HG02571 (cell line): Measurements from ENCODE around the gene CR1.
"Not testable (repeated sequence)": the region's sequence is repeated elsewhere in the genome, so short reads cannot be mapped to it uniquely, and the experiment has no call there.

ENCODE experiments used
- ATAC-seq: cut with Tn5 transposase; IDR thresholded peaks from one replicate; pipeline ENCODE4 v1.9.1; 2021; ENCODE audit warnings: mild to moderate bottlenecking, moderate library complexity; ENCODE audit not compliant: unreplicated experiment

The CR1 gene

DNA sequence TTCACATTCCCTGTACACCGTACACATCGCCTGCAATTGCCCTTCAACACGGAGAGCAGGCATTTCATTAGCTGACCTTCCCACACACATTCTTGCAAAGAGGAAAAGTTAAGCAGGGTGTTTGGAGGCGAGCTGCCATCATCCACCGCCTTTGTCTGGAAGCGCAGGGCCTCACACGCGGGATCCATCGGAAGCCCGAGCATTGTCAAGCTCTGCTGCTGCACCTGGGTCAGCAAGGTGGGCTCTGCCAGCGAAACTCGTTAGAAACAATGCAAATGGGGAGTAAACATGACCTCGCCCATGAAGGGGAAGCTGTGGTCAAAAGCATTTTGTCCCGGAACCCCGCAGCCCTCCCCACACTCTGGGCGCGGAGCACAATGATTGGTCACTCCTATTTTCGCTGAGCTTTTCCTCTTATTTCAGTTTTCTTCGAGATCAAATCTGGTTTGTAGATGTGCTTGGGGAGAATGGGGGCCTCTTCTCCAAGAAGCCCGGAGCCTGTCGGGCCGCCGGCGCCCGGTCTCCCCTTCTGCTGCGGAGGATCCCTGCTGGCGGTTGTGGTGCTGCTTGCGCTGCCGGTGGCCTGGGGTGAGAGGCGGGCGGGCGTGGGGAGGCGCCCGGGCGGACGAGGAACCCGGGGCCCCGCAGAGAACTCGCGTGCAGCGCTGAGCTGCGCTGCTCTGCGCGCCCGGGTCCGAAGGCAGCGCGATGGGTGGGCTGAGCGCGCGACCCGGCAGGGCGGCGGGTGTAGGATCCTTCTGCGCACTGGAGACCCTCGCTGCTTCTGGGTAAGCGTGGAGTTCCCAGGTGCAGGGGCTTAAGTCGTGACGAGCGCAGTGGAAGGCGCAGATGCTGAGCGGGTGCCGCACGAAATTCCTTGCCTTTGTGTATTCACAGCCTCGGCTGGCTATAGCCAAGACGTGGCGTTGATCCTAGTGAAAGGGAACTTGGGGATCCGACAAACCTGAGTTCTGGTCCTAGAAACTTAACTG, at the start of gene CR1:
TSS of gene CR1 (plus strand) at position 357 of the 992 bp plus-strand sequence. CDS start at position 468, 111 bp downstream.
- ATAC-seq, result peak; percentile 50

- peak; percentile 18 for ATAC-seq
Measured at GRCh38 chr1:207453710-207454045, 42.3 kb upstream of the CR1 start.

DNA sequence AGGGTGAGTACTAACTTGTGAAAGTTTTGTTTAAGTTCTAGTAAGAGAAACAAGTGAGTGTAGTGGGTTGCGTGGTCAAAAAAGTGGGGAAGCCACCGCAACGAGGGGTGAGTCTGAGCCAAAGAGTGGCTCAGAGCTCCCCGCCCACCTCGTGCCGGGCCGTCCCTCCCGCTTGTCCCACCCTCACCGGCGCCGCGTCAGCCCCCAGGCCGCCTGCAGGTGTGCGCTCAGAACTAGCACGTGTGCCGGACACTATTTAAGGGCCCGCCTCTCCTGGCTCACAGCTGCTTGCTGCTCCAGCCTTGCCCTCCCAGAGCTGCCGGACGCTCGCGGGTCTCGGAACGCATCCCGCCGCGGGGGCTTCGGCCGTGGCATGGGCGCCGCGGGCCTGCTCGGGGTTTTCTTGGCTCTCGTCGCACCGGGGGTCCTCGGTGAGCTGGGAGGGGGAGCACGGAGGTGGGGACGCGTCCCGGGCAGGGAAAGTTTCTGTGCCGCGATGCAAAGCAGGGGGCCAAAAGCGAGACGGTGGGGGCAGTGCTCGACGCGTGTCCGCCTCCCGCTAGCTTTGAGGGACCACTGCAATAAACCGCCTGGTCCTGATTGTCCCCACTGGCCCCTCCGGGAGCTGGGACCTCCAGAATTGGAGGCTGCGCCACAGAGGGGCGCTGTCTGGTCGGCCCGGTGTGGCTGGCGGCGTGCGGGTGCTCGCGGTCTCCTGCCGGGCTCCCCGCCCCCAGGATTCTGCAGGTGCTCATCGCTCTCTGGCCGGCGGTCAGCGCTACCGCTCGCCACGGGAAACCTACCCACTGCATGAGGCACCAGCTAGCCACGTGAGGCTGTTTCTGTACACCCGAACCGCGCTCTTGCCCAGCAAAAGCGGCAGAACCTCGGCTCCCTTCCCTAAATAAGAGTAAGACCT, 41.7 kb upstream of the CR1 start, which contains the start of gene CR2:
TSS of gene CR2 (plus strand) at position 283 of the 919 bp plus-strand sequence. CDS start at position 374, 91 bp downstream.
- ATAC-seq, result peak; percentile 81

DNA sequence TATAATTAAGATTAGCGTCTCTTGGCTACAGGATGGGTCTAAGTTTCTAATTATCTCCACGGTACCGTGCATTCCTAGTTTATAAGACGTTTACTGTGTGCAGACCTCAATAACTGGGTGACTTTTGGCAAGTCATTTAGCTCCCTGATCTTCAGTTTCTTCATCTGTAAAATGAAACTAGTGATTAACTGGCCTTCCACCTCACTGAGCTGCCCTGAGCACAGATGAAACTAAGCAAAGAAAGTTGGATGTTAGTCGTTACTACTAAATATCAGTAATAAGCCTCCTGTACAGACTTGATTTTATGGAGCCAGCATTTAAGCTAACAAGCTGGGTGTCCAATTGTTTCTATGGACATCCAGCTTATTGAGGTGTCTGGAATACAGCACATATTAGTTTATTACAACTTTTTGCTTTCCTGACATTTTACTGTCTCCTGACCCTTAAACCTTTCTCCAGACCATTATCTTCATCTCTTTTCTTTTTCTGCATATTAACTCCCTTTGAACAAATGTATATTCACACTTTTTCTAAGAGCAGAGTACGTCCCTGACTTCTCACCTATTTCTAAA, 40.7 kb upstream of the CR1 start:
- ATAC-seq, result no peak

GRCh38 chr1:207458414-207458813, 37.5 kb upstream of the CR1 start:
- ATAC-seq, result no peak

- ATAC-seq, result no peak
Measured at GRCh38 chr1:207459008-207459407, 36.9 kb upstream of the CR1 start.

- no peak for ATAC-seq
Measured at GRCh38 chr1:207461649-207462048, 34.3 kb upstream of the CR1 start.

GRCh38 chr1:207462535-207462934, 33.4 kb upstream of the CR1 start:
- no peak for ATAC-seq

DNA sequence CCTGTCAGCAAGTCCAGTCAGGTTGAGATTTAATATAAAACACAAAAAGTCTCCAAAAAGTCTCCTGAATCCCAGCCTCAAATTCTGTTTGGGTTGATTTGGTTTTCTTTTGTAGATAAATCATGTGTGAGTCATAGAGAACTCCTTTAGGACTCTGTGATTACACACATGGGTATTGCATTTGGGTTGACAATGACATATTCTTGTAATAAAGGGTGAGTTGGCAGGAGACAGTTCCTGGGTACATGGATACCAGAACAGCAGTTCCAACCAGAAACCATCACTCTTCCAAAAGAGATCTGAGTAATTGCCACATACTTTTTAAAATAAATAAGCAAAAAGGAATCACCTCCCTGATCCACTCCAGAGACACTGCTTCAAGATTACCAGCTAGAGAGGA, 32.9 kb upstream of the CR1 start:
- no peak for ATAC-seq

DNA sequence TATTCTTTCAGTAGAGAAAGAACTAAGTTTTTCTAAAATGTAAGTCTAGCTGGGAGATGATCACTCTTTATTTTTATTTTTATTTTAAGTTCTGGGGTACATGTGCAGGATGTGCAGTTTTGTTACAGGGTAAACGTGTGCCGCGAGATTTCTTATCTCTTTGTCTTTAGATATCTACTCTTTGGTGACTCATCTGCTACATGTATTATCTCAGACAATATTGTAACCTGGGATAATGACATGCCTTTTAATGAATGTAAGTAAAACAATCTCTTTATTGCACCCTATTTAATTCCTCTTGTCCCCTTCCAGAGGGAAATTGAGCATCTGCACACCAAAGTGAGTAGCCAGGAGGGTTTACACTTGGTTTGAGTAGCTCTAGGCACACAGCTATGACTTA, 32.4 kb upstream of the CR1 start:
- ATAC-seq, result no peak

- no peak for ATAC-seq
Measured at GRCh38 chr1:207470927-207471326, 25.0 kb upstream of the CR1 start.

- no peak for ATAC-seq
Measured at GRCh38 chr1:207474210-207474609, 21.7 kb upstream of the CR1 start.

DNA sequence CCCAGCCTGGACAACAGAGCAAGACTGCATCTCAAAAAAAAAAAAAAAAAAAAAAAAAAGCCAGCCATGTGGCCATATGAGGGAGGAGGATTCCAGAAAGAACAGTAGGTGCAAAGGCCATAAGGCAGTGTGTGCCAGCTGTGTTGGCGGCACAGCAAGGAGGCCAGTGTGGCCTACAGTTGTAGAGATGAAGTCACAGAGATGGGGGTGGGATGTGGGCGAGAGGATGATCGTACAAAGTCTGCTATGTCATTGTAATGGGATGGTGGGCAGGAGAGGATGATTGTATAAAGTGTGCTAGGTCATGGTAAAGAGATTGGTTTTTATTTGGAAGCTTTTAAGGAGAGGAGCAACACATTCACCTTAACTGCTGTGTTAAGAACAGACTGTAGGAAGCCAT, 9.8 kb upstream of the CR1 start:
- no peak for ATAC-seq

- ATAC-seq, result no peak
Measured at GRCh38 chr1:207487636-207488035, 8.3 kb upstream of the CR1 start.

GRCh38 chr1:207493212-207493611, 2.7 kb upstream of the CR1 start:
- no peak for ATAC-seq

DNA sequence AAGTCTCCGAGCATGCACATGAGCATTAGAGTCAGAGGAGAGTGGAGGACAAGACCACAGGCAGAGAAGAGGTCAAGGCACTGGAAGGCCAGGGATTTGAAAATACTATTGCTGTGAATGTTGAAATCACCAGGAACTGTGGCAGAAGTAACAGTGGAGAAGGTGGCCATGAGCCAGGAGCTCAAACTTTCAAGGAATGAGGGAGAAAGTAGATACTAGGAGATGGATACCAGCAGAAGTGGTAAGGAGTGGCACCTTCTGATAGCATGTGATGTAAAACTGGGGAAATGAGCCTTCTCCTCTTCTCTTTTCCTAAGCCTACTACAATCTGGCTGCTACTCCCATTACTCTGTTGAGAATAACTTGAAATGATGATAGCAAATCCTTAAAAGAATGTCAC, 1.8 kb upstream of the CR1 start:
- ATAC-seq, result no peak

DNA sequence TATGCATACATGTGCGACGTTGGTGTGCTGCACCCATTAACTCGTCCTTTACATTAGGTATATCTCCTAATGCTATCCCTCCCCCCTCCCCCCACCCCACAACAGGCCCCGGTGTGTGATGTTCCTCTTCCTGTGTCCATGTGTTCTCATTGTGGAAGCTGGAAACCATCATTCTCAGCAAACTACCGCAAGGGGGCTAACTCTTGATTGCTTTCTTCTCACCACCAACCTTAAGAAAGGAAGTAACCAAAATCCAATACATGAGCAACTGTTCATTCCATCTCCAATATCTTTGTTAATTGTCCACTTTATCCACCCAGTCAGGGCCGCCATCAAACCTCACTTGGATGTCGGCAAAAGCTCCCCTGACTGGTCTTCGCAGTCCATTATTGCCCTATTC, 676 bp upstream of the CR1 start:
- ATAC-seq, result not testable (repeated sequence)

DNA sequence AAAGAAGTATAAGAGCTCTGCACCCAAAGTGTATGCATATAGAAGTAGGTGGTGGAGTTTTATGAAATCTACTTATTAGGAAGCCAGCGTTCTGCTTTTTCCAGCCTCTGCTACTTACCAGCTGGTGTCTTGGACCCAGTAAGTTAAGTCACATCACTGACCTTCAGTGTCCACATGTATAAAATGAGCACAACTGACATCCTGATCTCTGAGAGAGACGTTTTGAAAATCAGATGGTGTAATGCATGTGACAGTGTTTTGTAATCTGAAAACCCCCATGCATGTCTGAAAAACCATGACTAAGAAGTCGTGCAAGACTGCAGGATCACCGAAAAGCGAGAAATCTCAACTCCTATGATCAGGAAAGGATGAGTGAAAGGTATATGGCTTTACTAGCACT, 2.0 kb downstream of the CR1 start:
- no peak for ATAC-seq

GRCh38 chr1:207499573-207499972, 3.6 kb downstream of the CR1 start:
- ATAC-seq, result no peak

DNA sequence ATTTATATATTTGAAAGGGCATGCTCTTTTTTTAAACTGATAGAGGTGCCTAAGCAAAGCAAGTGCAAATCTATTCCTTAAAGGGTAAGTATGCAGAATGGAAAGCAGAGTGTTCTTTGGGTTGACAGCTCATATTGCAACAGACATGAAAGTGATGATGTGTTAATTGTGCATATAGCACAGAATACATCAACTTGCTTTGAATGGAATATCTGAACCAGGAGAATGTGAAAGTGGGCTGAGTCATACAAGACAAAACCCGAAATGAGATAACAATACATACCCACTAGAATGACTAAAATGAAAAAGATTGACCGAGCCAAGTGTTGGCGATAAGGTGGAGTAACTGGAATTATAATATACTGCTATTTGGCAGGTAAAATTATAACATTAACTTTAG, 4.3 kb downstream of the CR1 start:
- ATAC-seq, result no peak

GRCh38 chr1:207501071-207501470, 5.1 kb downstream of the CR1 start:
- ATAC-seq, result no peak
